GM12801 (cell line): ENCODE results near the gene MAPK11.

Experiments used
- TF ChIP-seq, protein P1 (sequence below): IDR thresholded peaks from one replicate; pipeline ENCODE4 v1.5.1; 2011; ENCODE audit warnings: control low read depth; ENCODE audit not compliant: insufficient read length; ENCODE audit errors: extremely low read depth

Gene MAPK11

DNA sequence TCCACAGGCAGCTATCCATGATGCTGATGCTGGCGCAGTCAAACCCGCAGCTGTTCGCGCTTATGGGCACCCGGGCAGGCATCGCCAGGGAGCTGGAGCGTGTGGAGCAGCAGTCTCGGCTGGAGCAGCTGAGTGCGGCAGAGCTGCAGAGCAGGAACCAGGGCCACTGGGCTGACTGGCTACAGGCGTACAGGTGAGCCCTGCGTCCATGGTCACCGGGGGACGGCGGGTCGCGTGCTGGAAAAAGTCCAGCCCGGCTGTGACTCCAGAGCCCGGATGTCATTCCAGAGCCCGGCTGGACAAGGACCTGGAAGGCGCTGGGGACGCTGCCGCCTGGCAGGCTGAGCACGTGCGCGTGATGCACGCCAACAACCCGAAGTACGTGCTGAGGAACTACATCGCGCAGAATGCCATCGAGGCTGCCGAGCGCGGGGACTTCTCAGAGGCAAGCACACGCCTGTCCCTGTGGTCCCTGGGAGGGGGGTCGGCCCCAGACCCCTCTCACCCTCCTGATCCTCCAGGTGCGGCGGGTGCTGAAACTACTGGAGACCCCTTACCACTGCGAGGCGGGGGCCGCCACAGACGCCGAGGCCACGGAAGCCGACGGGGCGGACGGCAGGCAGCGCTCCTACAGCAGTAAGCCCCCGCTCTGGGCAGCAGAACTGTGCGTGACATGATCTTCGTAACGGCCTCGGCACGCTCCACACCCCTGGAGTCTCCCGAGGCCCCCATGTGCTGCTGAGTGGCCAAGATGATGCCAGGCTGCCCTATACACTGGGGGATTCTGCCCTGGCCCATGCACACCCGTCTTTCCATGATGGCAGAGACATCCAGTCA lies 53.3 kb downstream of the MAPK11 start:
- TF ChIP-seq, protein P1, sequence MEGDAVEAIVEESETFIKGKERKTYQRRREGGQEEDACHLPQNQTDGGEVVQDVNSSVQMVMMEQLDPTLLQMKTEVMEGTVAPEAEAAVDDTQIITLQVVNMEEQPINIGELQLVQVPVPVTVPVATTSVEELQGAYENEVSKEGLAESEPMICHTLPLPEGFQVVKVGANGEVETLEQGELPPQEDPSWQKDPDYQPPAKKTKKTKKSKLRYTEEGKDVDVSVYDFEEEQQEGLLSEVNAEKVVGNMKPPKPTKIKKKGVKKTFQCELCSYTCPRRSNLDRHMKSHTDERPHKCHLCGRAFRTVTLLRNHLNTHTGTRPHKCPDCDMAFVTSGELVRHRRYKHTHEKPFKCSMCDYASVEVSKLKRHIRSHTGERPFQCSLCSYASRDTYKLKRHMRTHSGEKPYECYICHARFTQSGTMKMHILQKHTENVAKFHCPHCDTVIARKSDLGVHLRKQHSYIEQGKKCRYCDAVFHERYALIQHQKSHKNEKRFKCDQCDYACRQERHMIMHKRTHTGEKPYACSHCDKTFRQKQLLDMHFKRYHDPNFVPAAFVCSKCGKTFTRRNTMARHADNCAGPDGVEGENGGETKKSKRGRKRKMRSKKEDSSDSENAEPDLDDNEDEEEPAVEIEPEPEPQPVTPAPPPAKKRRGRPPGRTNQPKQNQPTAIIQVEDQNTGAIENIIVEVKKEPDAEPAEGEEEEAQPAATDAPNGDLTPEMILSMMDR = no peak

DNA sequence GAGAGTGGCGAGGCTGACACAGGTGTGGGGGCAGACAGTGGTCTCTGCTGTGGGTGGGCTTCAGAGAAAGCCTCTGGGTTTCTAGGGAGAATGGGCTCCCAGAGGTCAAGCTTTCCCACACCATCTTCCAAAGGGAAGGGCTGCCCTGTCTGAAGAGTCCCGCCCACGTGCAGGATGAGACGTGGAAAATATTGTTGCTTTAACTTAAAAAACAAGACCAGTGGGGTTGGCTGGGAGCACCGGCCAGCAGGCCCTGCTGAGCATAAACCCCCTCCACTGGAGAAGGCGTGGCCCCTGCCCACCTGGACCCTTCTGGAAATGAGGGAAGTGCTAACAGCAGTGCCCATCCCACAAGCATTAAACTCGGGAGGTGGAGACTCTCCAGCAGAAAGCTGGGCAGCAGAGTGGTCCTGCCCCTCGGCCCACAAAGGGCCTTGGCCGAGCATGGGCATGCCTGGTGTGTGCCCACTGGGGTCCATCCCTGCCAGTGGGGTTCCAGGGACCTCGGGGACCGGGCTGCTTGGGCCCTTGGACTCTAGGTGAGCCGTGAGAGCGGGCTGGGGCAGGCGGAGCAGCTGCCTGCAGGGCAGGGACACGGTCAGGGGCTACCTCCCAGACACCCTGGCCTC lies 54.0 kb downstream of the MAPK11 start:
- TF ChIP-seq, protein P1 = no peak

DNA sequence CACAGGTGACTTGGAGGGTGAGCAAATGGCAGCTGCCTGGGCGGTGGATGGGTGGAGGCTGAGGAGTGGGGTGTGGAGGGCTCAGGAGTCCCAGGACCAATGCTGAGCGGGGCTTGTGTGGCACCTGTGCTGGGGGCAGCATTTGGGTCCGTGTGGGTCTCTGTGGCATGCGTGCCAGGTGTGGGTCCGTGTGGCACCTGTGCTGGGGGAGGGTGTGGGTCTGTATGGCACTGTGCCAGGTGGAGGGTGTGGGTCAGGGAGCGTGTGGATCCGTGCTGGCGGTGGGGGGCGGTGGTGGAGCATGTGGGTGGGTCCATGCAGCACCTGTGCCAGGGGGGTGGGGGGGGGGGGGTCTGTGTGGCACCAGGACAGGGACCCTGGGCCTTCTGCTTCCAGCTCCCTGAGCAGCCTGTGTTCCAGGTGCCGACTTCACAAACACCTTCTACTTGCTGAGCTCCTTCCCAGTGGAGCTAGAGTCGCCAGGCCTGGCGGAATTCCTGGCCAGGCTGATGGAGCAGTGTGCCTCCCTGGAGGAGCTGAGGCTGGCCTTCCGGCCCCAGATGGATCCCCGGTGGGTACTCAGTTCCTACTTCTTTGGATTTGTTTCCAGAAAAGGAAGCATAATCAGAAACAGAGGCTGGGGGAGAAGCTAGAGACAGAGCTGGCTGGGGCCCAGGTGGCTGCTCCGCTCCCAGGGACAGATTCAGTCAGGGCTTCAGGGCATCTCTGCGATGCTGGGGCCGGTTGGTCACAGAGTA lies 54.7 kb downstream of the MAPK11 start:
- TF ChIP-seq, protein P1 = no peak
